ENCODE results near the gene HACD3.

GRCh38 chr15:65551183-65551582 lies 20.9 kb downstream of the HACD3 start:
- TF ChIP-seq CTCF (IDR thresholded peaks at IDR 0.05) (no peak), POLR2A (IDR thresholded peaks at IDR 0.05; ENCODE audit: low read length) (no peak), RCOR1 (IDR thresholded peaks at IDR 0.05; ENCODE audit: low read depth, low read length) (no peak), CEBPB (IDR thresholded peaks at IDR 0.05) (no peak), EP300 (IDR thresholded peaks at IDR 0.05) (no peak), HOXB5 (CRISPR knock-in tag; IDR thresholded peaks at IDR 0.05) (no peak), PBX3 (IDR thresholded peaks at IDR 0.05) (no peak), CHD2 (IDR thresholded peaks at IDR 0.05; ENCODE audit: low read length, partially characterized antibody) (no peak), BHLHE40 (IDR thresholded peaks at IDR 0.05; ENCODE audit: low read depth, low read length) (no peak), JUNB (IDR thresholded peaks at IDR 0.05) (no peak), SMC3 (IDR thresholded peaks at IDR 0.05) (no peak)
- TF ChIP-seq, protein P1, sequence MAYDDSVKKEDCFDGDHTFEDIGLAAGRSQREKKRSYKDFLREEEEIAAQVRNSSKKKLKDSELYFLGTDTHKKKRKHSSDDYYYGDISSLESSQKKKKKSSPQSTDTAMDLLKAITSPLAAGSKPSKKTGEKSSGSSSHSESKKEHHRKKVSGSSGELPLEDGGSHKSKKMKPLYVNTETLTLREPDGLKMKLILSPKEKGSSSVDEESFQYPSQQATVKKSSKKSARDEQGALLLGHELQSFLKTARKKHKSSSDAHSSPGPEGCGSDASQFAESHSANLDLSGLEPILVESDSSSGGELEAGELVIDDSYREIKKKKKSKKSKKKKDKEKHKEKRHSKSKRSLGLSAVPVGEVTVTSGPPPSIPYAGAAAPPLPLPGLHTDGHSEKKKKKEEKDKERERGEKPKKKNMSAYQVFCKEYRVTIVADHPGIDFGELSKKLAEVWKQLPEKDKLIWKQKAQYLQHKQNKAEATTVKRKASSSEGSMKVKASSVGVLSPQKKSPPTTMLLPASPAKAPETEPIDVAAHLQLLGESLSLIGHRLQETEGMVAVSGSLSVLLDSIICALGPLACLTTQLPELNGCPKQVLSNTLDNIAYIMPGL (CRISPR knock-in tag; IDR thresholded peaks at IDR 0.05; ENCODE audit: borderline replicate concordance), result no peak
- TF ChIP-seq, protein P2, sequence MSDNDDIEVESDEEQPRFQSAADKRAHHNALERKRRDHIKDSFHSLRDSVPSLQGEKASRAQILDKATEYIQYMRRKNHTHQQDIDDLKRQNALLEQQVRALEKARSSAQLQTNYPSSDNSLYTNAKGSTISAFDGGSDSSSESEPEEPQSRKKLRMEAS (IDR thresholded peaks at IDR 0.05), result no peak
